Activated naive CD8-positive, alpha-beta T cell treated with anti-CD3 and anti-CD28 coated beads, Interleukin-2, amount 10 ng/mL, durations not matched to agents 7 days and 5 days (primary cell): ENCODE results near the gene CENPB. TPM values are rescaled to one million over a fixed set of nuclear protein-coding genes. Genes with fewer than 3 reads are reported as not detected.

Source experiments
- ATAC-seq: fragments of 150-1000 bp; cut with Tn5 transposase; one replicate; pipeline ENCODE4 v1.10.0; 2021; ENCODE audit warnings: low read depth, moderate library complexity
- POLR2A ChIA-PET: fragments of 350-600 bp; sonication (Branson Sonifier 250); formaldehyde crosslinking; loops from one replicate; lab custom pipeline; 2021; ENCODE audit warnings: antibody characterized with exemption; lab: Charles Lee
- DNase-seq: peaks from one replicate; pipeline ENCODE4 v3.0.0; 2021
- H3K27ac Mint-ChIP-seq: one replicate; pipeline ENCODE4 v1.8.0; 2022; ENCODE audit warnings: mild to moderate bottlenecking, mixed read lengths
- H3K27me3 Mint-ChIP-seq: one replicate; pipeline ENCODE4 v1.8.0; 2022; ENCODE audit warnings: mild to moderate bottlenecking, moderate library complexity, mixed read lengths
- H3K36me3 Mint-ChIP-seq: one replicate; pipeline ENCODE4 v1.8.0; 2021; ENCODE audit warnings: mild to moderate bottlenecking, mixed read lengths
- H3K4me1 Mint-ChIP-seq: one replicate; pipeline ENCODE4 v1.8.0; 2021; ENCODE audit warnings: mixed read lengths
- H3K4me3 Mint-ChIP-seq: one replicate; pipeline ENCODE4 v1.8.0; 2022; ENCODE audit warnings: mild to moderate bottlenecking, moderate library complexity, mixed read lengths
- H3K9me3 Mint-ChIP-seq: one replicate; pipeline ENCODE4 v1.8.0; 2021; ENCODE audit warnings: mixed read lengths
- total RNA-seq, 2 experiments: library from RNA; stranded (reverse); gene quantifications; one replicate each; pipeline ENCODE4 v1.2.3, GENCODE V29; 2021

Gene CENPB
- total RNA-seq, 2 experiments from 2014 or later, result 63.3 to 65.7 TPM

GRCh38 chr20:3803289-3803688 is 16.7 kb upstream of the CENPB start:
- POLR2A ChIA-PET, result no interaction called here
- H3K27me3 Mint-ChIP-seq, result no peaks in the 10 kb centered on the region
- peaks cover 53% of the 10 kb centered on the region for H3K36me3 Mint-ChIP-seq
- ATAC-seq (no peak), DNase-seq (no peak)
- H3K4me1 Mint-ChIP-seq, result peaks cover 57% of the 10 kb centered on the region
- no peak overlapping the region for H3K4me3 Mint-ChIP-seq
- no peaks in the 10 kb centered on the region for H3K9me3 Mint-ChIP-seq
- H3K27ac Mint-ChIP-seq, result peak overlapping the region; percentile 57

GRCh38 chr20:3802524-3803239 is 16.1 kb upstream of the CENPB start:
- ATAC-seq (no peak), DNase-seq (no peak)
- no peaks in the 10 kb centered on the region for H3K9me3 Mint-ChIP-seq
- H3K4me1 Mint-ChIP-seq, result peaks cover 59% of the 10 kb centered on the region
- peaks cover 58% of the 10 kb centered on the region for H3K36me3 Mint-ChIP-seq
- POLR2A ChIA-PET, result no interaction called here
- H3K4me3 Mint-ChIP-seq, result no peak overlapping the region
- H3K27ac Mint-ChIP-seq, result peak overlapping the region; percentile 71
- no peaks in the 10 kb centered on the region for H3K27me3 Mint-ChIP-seq

DNA sequence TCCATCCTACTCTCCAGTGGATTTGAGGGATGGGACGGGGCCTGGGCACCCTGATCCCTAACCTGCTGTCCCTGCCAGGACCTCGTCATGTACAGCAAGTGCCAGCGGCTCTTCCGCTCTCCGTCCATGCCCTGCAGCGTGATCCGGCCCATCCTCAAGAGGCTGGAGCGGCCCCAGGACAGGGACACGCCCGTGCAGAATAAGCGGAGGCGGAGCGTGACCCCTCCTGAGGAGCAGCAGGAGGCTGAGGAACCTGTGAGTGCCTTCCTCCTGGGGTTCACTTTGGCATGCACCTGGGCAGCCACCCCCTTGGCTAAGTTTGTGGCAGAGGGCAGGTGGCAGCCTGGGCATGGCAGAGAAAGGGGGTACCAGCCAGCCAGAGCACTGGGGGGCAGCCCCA is 15.3 kb upstream of the CENPB start:
- DNase-seq (no peak), ATAC-seq (no peak)
- Mint-ChIP-seq H3K27ac (no peak overlapping the region), H3K4me3 (no peak overlapping the region), H3K36me3 (peaks cover 61% of the 10 kb centered on the region), H3K4me1 (peaks cover 55% of the 10 kb centered on the region), H3K27me3 (no peaks in the 10 kb centered on the region), H3K9me3 (no peaks in the 10 kb centered on the region)
- POLR2A ChIA-PET, result interaction anchor here (4.6 kb wide), 1 partner anchor 10 kb away, joined by 59 read pairs; no protein-coding TSS in a partner anchor

- DNase-seq, result no peak
- Mint-ChIP-seq H3K36me3 (peaks cover 59% of the 10 kb centered on the region), H3K9me3 (no peaks in the 10 kb centered on the region), H3K4me1 (peaks cover 52% of the 10 kb centered on the region), H3K27ac (peak overlapping the region; percentile 11), H3K27me3 (no peaks in the 10 kb centered on the region), H3K4me3 (no peak overlapping the region)
- POLR2A ChIA-PET, result interaction anchor here (1.0 to 4.6 kb wide), 5 partner anchors 11 to 19 kb away, joined by 3 to 59 read pairs (median 9); partner anchors contain the start of genes AP5S1 and CENPB
- ATAC-seq, result no peak
Observed at GRCh38 chr20:3801299-3801698, 14.8 kb upstream of the CENPB start.

GRCh38 chr20:3800878-3801260 is 14.3 kb upstream of the CENPB start:
- Mint-ChIP-seq H3K36me3 (peaks cover 56% of the 10 kb centered on the region), H3K27ac (peak overlapping the region; percentile 11), H3K4me1 (peaks cover 49% of the 10 kb centered on the region), H3K9me3 (no peaks in the 10 kb centered on the region), H3K27me3 (no peaks in the 10 kb centered on the region), H3K4me3 (no peak overlapping the region)
- no peak for DNase-seq
- no peak for ATAC-seq
- POLR2A ChIA-PET, result interaction anchor here (1.0 to 4.6 kb wide), 5 partner anchors 11 to 19 kb away, joined by 3 to 59 read pairs (median 9); partner anchors contain the start of genes AP5S1 and CENPB

- peaks cover 54% of the 10 kb centered on the region for H3K36me3 Mint-ChIP-seq
- peak overlapping the region; percentile 84 for H3K27ac Mint-ChIP-seq
- POLR2A ChIA-PET, result interaction anchor here (1.0 to 4.6 kb wide), 7 partner anchors 9 to 20 kb away, joined by 3 to 59 read pairs (median 7); partner anchors contain the start of genes AP5S1 and CENPB
- peak overlapping the region; percentile 90 for H3K4me3 Mint-ChIP-seq
- ATAC-seq, result no peak
- no peak for DNase-seq
- H3K27me3 Mint-ChIP-seq, result no peaks in the 10 kb centered on the region
- no peaks in the 10 kb centered on the region for H3K9me3 Mint-ChIP-seq
- H3K4me1 Mint-ChIP-seq, result peaks cover 50% of the 10 kb centered on the region
Observed at GRCh38 chr20:3800256-3800877, 13.8 kb upstream of the CENPB start.

DNA sequence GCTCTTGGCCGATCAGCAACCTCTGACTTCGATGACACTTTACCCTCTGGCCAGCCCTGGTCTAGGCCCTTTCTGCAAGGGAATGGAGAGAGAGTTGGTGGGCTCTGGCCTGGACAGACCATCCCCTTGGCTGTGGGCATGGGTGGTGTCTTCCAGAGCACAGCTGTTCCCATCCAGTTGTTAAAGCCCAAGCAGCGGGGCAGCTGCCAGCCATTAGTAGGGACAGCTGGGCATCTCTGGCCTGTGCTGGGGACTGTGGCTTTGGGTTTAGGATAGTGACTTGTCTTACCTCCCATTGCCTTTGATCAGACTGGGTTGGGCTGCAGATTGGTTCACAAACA is 12.3 kb upstream of the CENPB start:
- Mint-ChIP-seq H3K27ac (peak overlapping the region; percentile 84), H3K27me3 (no peaks in the 10 kb centered on the region), H3K9me3 (no peaks in the 10 kb centered on the region), H3K36me3 (peaks cover 42% of the 10 kb centered on the region), H3K4me3 (peak overlapping the region; percentile 90), H3K4me1 (peaks cover 44% of the 10 kb centered on the region)
- no peak for DNase-seq
- POLR2A ChIA-PET, result interaction anchor here (1.0 to 4.6 kb wide), 6 partner anchors 11 to 22 kb away, joined by 7 to 59 read pairs (median 11); partner anchors contain the start of genes AP5S1 and CENPB
- no peak for ATAC-seq

- peak overlapping the region; percentile 90 for H3K4me3 Mint-ChIP-seq
- peaks cover 43% of the 10 kb centered on the region for H3K4me1 Mint-ChIP-seq
- POLR2A ChIA-PET, result interaction anchor here (0.7 to 4.6 kb wide), 4 partner anchors 14 to 258 kb away, joined by 4 to 59 read pairs (median 8); no protein-coding TSS in a partner anchor
- H3K27me3 Mint-ChIP-seq, result no peaks in the 10 kb centered on the region
- H3K27ac Mint-ChIP-seq, result peak overlapping the region; percentile 84
- H3K9me3 Mint-ChIP-seq, result no peaks in the 10 kb centered on the region
- DNase-seq, result no peak
- H3K36me3 Mint-ChIP-seq, result peaks cover 37% of the 10 kb centered on the region
- no peak for ATAC-seq
Observed at GRCh38 chr20:3798373-3798768, 11.8 kb upstream of the CENPB start.

DNA sequence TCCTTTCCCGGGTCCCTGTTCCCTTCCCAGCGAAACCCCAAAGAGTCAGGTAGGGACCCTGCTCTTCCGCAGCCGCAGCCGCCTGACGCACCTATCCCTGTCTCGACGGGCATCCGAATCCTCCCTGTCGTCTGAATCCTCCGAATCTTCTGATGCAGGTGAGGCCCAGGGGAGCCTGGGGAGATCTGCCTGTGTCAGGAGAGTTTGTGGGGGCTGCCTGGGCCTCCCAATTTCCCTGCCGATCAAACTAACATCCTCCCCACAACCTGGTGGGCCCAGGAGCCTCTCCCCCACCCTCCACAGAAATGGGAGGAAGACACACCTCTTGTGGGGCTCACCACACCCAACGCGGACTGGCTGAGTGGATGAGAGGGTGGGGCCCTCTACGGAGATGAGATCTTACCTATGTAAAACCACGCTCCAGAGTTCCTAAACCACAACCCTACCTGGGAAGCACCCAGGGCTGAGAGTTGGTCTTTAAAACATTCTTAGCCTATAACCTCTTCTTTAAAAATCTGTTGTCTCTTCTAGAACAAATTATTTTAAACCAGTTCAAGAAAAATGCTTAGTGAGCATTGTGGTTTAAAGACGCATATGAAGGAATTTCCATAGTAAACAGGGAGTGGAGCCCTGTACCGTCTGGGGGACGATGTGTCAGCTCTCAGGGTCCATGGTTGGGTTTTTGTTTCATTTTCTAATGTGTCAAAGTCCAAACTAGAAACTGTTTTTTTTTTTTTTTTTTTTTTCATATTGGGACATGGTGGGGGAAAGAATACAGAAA is 11.2 kb upstream of the CENPB start:
- H3K27ac Mint-ChIP-seq, result peak overlapping the region; percentile 84
- H3K36me3 Mint-ChIP-seq, result peaks cover 35% of the 10 kb centered on the region
- peaks cover 40% of the 10 kb centered on the region for H3K4me1 Mint-ChIP-seq
- peak; percentile 41 for ATAC-seq
- H3K9me3 Mint-ChIP-seq, result no peaks in the 10 kb centered on the region
- DNase-seq, result peak; percentile 69
- no peaks in the 10 kb centered on the region for H3K27me3 Mint-ChIP-seq
- POLR2A ChIA-PET, result interaction anchor here (0.7 to 4.6 kb wide), 6 partner anchors 14 to 258 kb away, joined by 3 to 59 read pairs (median 8); partner anchors contain the start of gene ADISSP
- H3K4me3 Mint-ChIP-seq, result peak overlapping the region; percentile 90

- no peaks in the 10 kb centered on the region for H3K27me3 Mint-ChIP-seq
- POLR2A ChIA-PET, result interaction anchor here (0.8 to 2.9 kb wide), 3 partner anchors 23 to 48 kb away, joined by 3 to 16 read pairs (median 8); partner anchors contain the start of genes ADISSP and AP5S1
- H3K4me1 Mint-ChIP-seq, result peaks cover 36% of the 10 kb centered on the region
- ATAC-seq (no peak), DNase-seq (peak; percentile 37)
- H3K36me3 Mint-ChIP-seq, result peaks cover 30% of the 10 kb centered on the region
- no peaks in the 10 kb centered on the region for H3K9me3 Mint-ChIP-seq
- peak overlapping the region; percentile 84 for H3K27ac Mint-ChIP-seq
- peak overlapping the region; percentile 90 for H3K4me3 Mint-ChIP-seq
Observed at GRCh38 chr20:3797226-3797545, 10.6 kb upstream of the CENPB start.

GRCh38 chr20:3796477-3797225 is 10.1 kb upstream of the CENPB start:
- Mint-ChIP-seq H3K27ac (peak overlapping the region; percentile 84), H3K4me3 (peak overlapping the region; percentile 90), H3K36me3 (peaks cover 30% of the 10 kb centered on the region), H3K4me1 (peaks cover 36% of the 10 kb centered on the region), H3K27me3 (no peaks in the 10 kb centered on the region), H3K9me3 (no peaks in the 10 kb centered on the region)
- DNase-seq, result no peak
- no peak for ATAC-seq
- POLR2A ChIA-PET, result interaction anchor here (0.6 to 2.9 kb wide), 8 partner anchors 9 to 107 kb away, joined by 3 to 16 read pairs (median 8); partner anchors contain the start of genes ADISSP, AP5S1 and CENPB
